H1 (cell line): Measurements from ENCODE around the gene GALP. TPM values are rescaled to one million over a fixed set of nuclear protein-coding genes. Genes with fewer than 3 reads are reported as not detected.
A peak's percentile ranks its signal among the peaks of the same experiment; 100 is the strongest.

ENCODE experiments used
- CTCF ChIA-PET: fragments of 300-600 bp; sonication (Branson Sonifier 250); formaldehyde crosslinking; loops from one replicate; lab custom pipeline; 2021; ENCODE audit not compliant: partially characterized antibody; lab: Charles Lee
- POLR2A ChIA-PET: fragments of 300-600 bp; sonication (Branson Sonifier 250); formaldehyde crosslinking; loops from one replicate; lab custom pipeline; 2021; ENCODE audit warnings: inconsistent platforms; ENCODE audit not compliant: partially characterized antibody; lab: Charles Lee
- DNase-seq, 2 experiments: peaks; one replicate each; pipeline versions ENCODE4 v3.0.0 to v3.0.0-alpha.2; 2010 to 2022; ENCODE audit warnings: low spot score in 2 of 2, low read depth in 1 of 2, mixed read lengths in 1 of 2
- FAIRE-seq: peaks from 2 replicates; lab custom pipeline; 2011; peaks lifted over from hg19 to GRCh38; lab: Jason Lieb, UNC
- H2AFZ ChIP-seq: 2 replicates; pipeline ENCODE4 v1.8.1; 2012; ENCODE audit warnings: low read length, inconsistent platforms
- H2AK5ac ChIP-seq: 2 replicates; pipeline ENCODE4 v1.6.1; 2013; ENCODE audit warnings: low read depth, low read length
- H2BK120ac ChIP-seq: replicated peaks from 2 replicates; pipeline ENCODE3; 2013; ENCODE audit warnings: low read depth, low read length, inconsistent platforms
- H2BK12ac ChIP-seq: 2 replicates; pipeline ENCODE4 v1.6.1; 2013; ENCODE audit warnings: low read depth, low read length
- H2BK15ac ChIP-seq: 2 replicates; pipeline ENCODE4 v1.6.1; 2013; ENCODE audit warnings: low read length
- H2BK20ac ChIP-seq: 2 replicates; pipeline ENCODE4 v1.6.1; 2013; ENCODE audit warnings: low read length
- H2BK5ac ChIP-seq: 2 replicates; pipeline ENCODE4 v1.6.1; 2013; ENCODE audit warnings: low read depth, low read length
- H3K14ac ChIP-seq: 2 replicates; pipeline ENCODE4 v1.6.1; 2013; ENCODE audit warnings: inconsistent platforms; ENCODE audit not compliant: insufficient read length
- H3K18ac ChIP-seq: 2 replicates; pipeline ENCODE4 v1.6.1; 2013; ENCODE audit warnings: low read length; ENCODE audit errors: extremely low read depth
- H3K23ac ChIP-seq: 2 replicates; pipeline ENCODE4 v1.6.1; 2013; ENCODE audit warnings: inconsistent platforms; ENCODE audit not compliant: insufficient read length
- H3K23me2 ChIP-seq: 2 replicates; pipeline ENCODE4 v1.6.1; 2013; ENCODE audit warnings: low read depth, low read length
- H3K27ac ChIP-seq: 2 replicates; pipeline ENCODE4 v1.6.1; 2011; ENCODE audit warnings: low read depth, low read length, inconsistent platforms
- H3K27me3 ChIP-seq, 4 experiments: replicated peaks in 1 of 4; 1 replicate in 1 of 4; 2 replicates in 3 of 4; pipeline versions ENCODE4 v1.6.1 to v1.8.1; 2011 to 2013; ENCODE audit warnings: low read length in 3 of 4, mild to moderate bottlenecking in 3 of 4, inconsistent platforms in 2 of 4, mixed read lengths in 2 of 4, moderate library complexity in 1 of 4; ENCODE audit not compliant: control insufficient read depth in 3 of 4, insufficient read depth in 3 of 4; ENCODE audit errors: extremely low read depth in 1 of 4
- H3K36me3 ChIP-seq, 4 experiments: 2 replicates each; pipeline versions ENCODE4 v1.6.1 to v1.8.1; 2011 to 2013; ENCODE audit warnings: mild to moderate bottlenecking in 4 of 4, low read length in 3 of 4, moderate library complexity in 2 of 4, control low read depth in 1 of 4, inconsistent platforms in 1 of 4; ENCODE audit not compliant: insufficient read depth in 4 of 4, control insufficient read depth in 2 of 4
- H3K4ac ChIP-seq: replicated peaks from 2 replicates; pipeline ENCODE3; 2013; ENCODE audit warnings: low read length, low read depth, mixed read lengths, inconsistent platforms; ENCODE audit not compliant: insufficient read length
- H3K4me1 ChIP-seq, 4 experiments: replicated peaks in 1 of 4; 1 replicate in 1 of 4; 2 replicates in 3 of 4; pipeline versions ENCODE4 v1.6.1 to v1.8.1; 2011 to 2013; ENCODE audit warnings: low read length in 3 of 4, inconsistent platforms in 2 of 4, mixed read lengths in 1 of 4; ENCODE audit not compliant: insufficient read depth in 4 of 4, control insufficient read depth in 3 of 4
- H3K4me2 ChIP-seq, 2 experiments: 2 replicates each; pipeline versions ENCODE4 v1.6.1 to v1.8.1; 2011 to 2013; ENCODE audit warnings: low read depth in 2 of 2, low read length in 2 of 2, control low read depth in 1 of 2, inconsistent platforms in 1 of 2, mild to moderate bottlenecking in 1 of 2; ENCODE audit not compliant: insufficient read depth in 1 of 2
- H3K4me3 ChIP-seq, 4 experiments: fragments of 200-600, 300-600 bp in 1 of 4; sonication (generic), shearing (Covaris generic), sonication (Bioruptor Twin) in 1 of 4; 2 replicates each; pipeline versions ENCODE4 v1.5.1 to v1.8.1; 2011 to 2016; ENCODE audit warnings: low read length in 4 of 4, low read depth in 3 of 4, control low read depth in 2 of 4, inconsistent platforms in 2 of 4, mild to moderate bottlenecking in 2 of 4, mixed read lengths in 1 of 4, moderate library complexity in 1 of 4; ENCODE audit not compliant: insufficient read depth in 2 of 4; ENCODE audit errors: extremely low read depth in 1 of 4
- H3K56ac ChIP-seq: replicated peaks from 2 replicates; pipeline ENCODE3; 2013; ENCODE audit warnings: low read depth, mild to moderate bottlenecking, mixed read lengths, low read length, inconsistent platforms; ENCODE audit not compliant: insufficient read length
- H3K79me1 ChIP-seq: 2 replicates; pipeline ENCODE4 v1.6.1; 2013; ENCODE audit warnings: low read depth, low read length, control low read depth
- H3K79me2 ChIP-seq, 2 experiments: 2 replicates each; pipeline versions ENCODE4 v1.6.1 to v1.8.1; 2012 to 2013; ENCODE audit warnings: low read length in 2 of 2, mild to moderate bottlenecking in 2 of 2, inconsistent platforms in 1 of 2; ENCODE audit not compliant: insufficient read depth in 2 of 2, control insufficient read depth in 1 of 2
- H3K9ac ChIP-seq, 4 experiments: replicated peaks in 1 of 4; 1 replicate in 1 of 4; 2 replicates in 3 of 4; pipeline versions ENCODE4 v1.6.1 to v1.8.1; 2011 to 2013; ENCODE audit warnings: low read depth in 3 of 4, low read length in 3 of 4, control low read depth in 2 of 4, mild to moderate bottlenecking in 2 of 4, moderate library complexity in 2 of 4, inconsistent platforms in 1 of 4; ENCODE audit errors: extremely low read depth in 1 of 4
- H3K9me3 ChIP-seq, 2 experiments: 2 replicates each; pipeline versions ENCODE4 v1.6.1 to v1.8.1; 2012 to 2013; ENCODE audit warnings: mild to moderate bottlenecking in 2 of 2, moderate library complexity in 2 of 2, control low read depth in 1 of 2, inconsistent platforms in 1 of 2, low read depth in 1 of 2, low read length in 1 of 2, mixed read lengths in 1 of 2; ENCODE audit not compliant: insufficient read depth in 2 of 2
- H4K20me1 ChIP-seq, 2 experiments: replicated peaks in 1 of 2; 2 replicates each; pipeline versions ENCODE3 to v1.8.1; 2011 to 2013; ENCODE audit warnings: inconsistent platforms in 2 of 2, low read length in 2 of 2, mild to moderate bottlenecking in 1 of 2; ENCODE audit not compliant: insufficient read depth in 2 of 2, control insufficient read depth in 1 of 2
- H4K5ac ChIP-seq: 2 replicates; pipeline ENCODE4 v1.6.1; 2013; ENCODE audit warnings: low read length, low read depth, mixed read lengths, inconsistent platforms; ENCODE audit not compliant: insufficient read length
- H4K8ac ChIP-seq: 2 replicates; pipeline ENCODE4 v1.8.0; 2013; ENCODE audit warnings: mild to moderate bottlenecking, moderate library complexity, low read length, inconsistent platforms; ENCODE audit not compliant: insufficient read depth; ENCODE audit errors: extremely low read depth
- H4K91ac ChIP-seq: replicated peaks from 2 replicates; pipeline ENCODE3; 2013; ENCODE audit warnings: low read length, mixed read lengths, inconsistent platforms; ENCODE audit not compliant: insufficient read length
- BCL11A ChIP-seq, 2 experiments: IDR thresholded peaks; one replicate each; pipeline ENCODE4 v1.6.1; 2011; ENCODE audit warnings: low read depth in 2 of 2, low read length in 2 of 2, mild to moderate bottlenecking in 2 of 2
- POLR2A ChIP-seq, 2 experiments: IDR thresholded peaks; 1 replicate in 1 of 2; 2 replicates in 1 of 2; pipeline ENCODE4 v1.6.1; 2011; ENCODE audit warnings: low read depth in 2 of 2, low read length in 2 of 2, mild to moderate bottlenecking in 2 of 2; ENCODE audit errors: control extremely low read depth in 1 of 2
- WGBS, 2 experiments: shearing (Covaris generic) in 1 of 2; methylation state at CpG; one replicate each; pipeline versions ENCODE4 v1.1.6 to v1.1.7; 2013 to 2015; ENCODE audit warnings: low lambda C conversion rate in 2 of 2, mixed read lengths in 2 of 2, inconsistent platforms in 1 of 2, low coverage in 1 of 2, missing lambda C conversion rate in 1 of 2; ENCODE audit not compliant: insufficient replicate concordance in 2 of 2, insufficient coverage in 1 of 2, insufficient read length in 1 of 2; ENCODE audit errors: extremely low coverage in 1 of 2, missing lambda C conversion rate in 1 of 2; 5-methylcytosine and 5-hydroxymethylcytosine counted together
- polyA plus RNA-seq, 7 experiments: library from polyadenylated mRNA; depleted of rRNA in 3 of 7; stranded (reverse) in 5 of 7; unstranded in 2 of 7; fragments of >200 nt in 5 of 7; fragments of 200-250 nt in 2 of 7; gene quantifications; 1 replicate in 5 of 7; 2 replicates in 1 of 7; 4 replicates in 1 of 7; pipeline versions ENCODE4 v1.2.1 to v1.2.3, GENCODE V29; 2011 to 2013; ENCODE audit warnings: missing spikeins in 2 of 7, mixed read lengths in 2 of 7
- total RNA-seq: library from RNA; stranded (reverse); fragmentation: NEBNext Ultra II Directional; extraction: Animal tissue kit (Norgen Biotek cat#: 25700); gene quantifications from 2 replicates; pipeline ENCODE4 v1.2.1, GENCODE V29; 2021
- TF ChIP-seq, protein P1 (sequence below): IDR thresholded peaks from 2 replicates; pipeline ENCODE4 v1.6.1; 2011; ENCODE audit warnings: low read depth, mild to moderate bottlenecking, low read length; ENCODE audit not compliant: insufficient read depth

Gene GALP
- total and polyA plus RNA-seq, 2 of the 8 experiments (the other 6 are each of a cell fraction or from before 2014, with no cell fraction given): 0.14 TPM; not detected in 1

GRCh38 chr19:56144376-56144775 lies 31.4 kb upstream of the GALP start:
- H2BK5ac ChIP-seq: no peak overlapping the region

More at GRCh38 chr19:56144376-56144775, 31.4 kb upstream of the GALP start:
- Histone ChIP-seq H2BK15ac (no peak overlapping the region), H3K4me3 (no peak overlapping the region), H3K27ac (no peak overlapping the region), H3K18ac (no peak overlapping the region), H3K4me1 (peaks cover 0 to 7% (median 3%) of the 10 kb centered on the region in 4 experiments; a peak in 5 of 7 replicates), H3K79me2 (peaks cover 0 to 30% of the 10 kb centered on the region in 2 experiments; a peak in 2 of 4 replicates), H2BK12ac (no peak overlapping the region), H3K4ac (no peak overlapping the region), H3K23me2 (peaks cover 10% of the 10 kb centered on the region; the same call in 1 of the 2 replicates), H2AK5ac (no peak overlapping the region), H3K56ac (no peak overlapping the region), H3K36me3 (peaks cover 0 to 22% (median 4%) of the 10 kb centered on the region in 4 experiments; a peak in 5 of 8 replicates), H4K5ac (no peak overlapping the region), H3K79me1 (peaks cover 10% of the 10 kb centered on the region), H3K14ac (no peak overlapping the region), H3K4me2 (no peak overlapping the region), H3K27me3 (no peaks in the 10 kb centered on the region), H2AFZ (no peak overlapping the region), H2BK20ac (no peak overlapping the region), H4K91ac (no peak overlapping the region), H3K9me3 (no peaks in the 10 kb centered on the region), H3K23ac (no peak overlapping the region), H4K8ac (peak overlapping the region; percentile 0; the same call in 1 of the 2 replicates), H2BK120ac (no peak overlapping the region), H3K9ac (no peak overlapping the region), H4K20me1 (peaks cover 0 to 15% of the 10 kb centered on the region in 2 experiments)
- FAIRE-seq (no peak), DNase-seq (no peak)
- TF ChIP-seq, protein P1, sequence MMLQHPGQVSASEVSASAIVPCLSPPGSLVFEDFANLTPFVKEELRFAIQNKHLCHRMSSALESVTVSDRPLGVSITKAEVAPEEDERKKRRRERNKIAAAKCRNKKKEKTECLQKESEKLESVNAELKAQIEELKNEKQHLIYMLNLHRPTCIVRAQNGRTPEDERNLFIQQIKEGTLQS: no peak
- TF ChIP-seq BCL11A (IDR thresholded peaks at IDR 0.05; ENCODE audit: low read depth in 2 of 2, low read length in 2 of 2) (no peak), POLR2A (IDR thresholded peaks at IDR 0.05; ENCODE audit: control extremely low read depth in 1 of 2, low read depth in 2 of 2, low read length in 2 of 2) (no peak)
- 86% methylated on average over 6 of the region's 6 CpGs; no CpG with 5 or more reads in 1 of the 2 experiments for WGBS, 2 experiments
- ChIA-PET CTCF (interaction anchor here (1.6 to 6.5 kb wide), 2 partner anchors 9 to 68 kb away, joined by 5 to 47 read pairs; no protein-coding TSS in a partner anchor), POLR2A (interaction anchor here (1.6 to 5.2 kb wide), 2 partner anchors 10 to 17 kb away, joined by 5 to 21 read pairs; no protein-coding TSS in a partner anchor)
